NCI-H345 (cell line): ENCODE results near the gene ASTN1.
A peak's percentile ranks its signal among the peaks of the same experiment; 100 is the strongest.
"Not testable (repeated sequence)": the region's sequence is repeated elsewhere in the genome, so short reads cannot be mapped to it uniquely, and the experiment has no call there.

Source experiments
- DNase-seq: peaks from one replicate; lab custom pipeline; 2025; lab: John Stamatoyannopoulos, UW

Gene ASTN1

GRCh38 chr1:177106614-177107365, 57.7 kb downstream of the ASTN1 start:
- DNase-seq: no peak

DNA sequence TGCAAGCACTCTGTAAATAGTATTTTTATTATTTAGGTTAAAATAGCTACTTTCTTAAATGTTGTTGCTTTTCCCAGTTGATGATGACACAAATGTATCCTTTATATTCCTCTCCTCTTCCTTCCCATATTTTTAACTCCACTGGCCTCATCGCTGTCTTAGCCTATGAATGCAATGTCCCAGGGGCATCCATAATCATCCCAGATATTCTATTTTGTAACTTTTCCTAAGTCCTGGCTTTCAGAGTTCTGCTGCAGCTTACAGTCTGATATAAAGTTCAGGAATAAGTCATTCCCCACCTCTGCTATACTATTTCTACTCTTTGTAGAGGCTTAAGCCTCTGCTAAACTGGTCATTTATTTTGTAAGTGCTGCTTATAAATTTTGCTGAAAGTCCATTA, 58.3 kb downstream of the ASTN1 start:
- no peak for DNase-seq

DNA sequence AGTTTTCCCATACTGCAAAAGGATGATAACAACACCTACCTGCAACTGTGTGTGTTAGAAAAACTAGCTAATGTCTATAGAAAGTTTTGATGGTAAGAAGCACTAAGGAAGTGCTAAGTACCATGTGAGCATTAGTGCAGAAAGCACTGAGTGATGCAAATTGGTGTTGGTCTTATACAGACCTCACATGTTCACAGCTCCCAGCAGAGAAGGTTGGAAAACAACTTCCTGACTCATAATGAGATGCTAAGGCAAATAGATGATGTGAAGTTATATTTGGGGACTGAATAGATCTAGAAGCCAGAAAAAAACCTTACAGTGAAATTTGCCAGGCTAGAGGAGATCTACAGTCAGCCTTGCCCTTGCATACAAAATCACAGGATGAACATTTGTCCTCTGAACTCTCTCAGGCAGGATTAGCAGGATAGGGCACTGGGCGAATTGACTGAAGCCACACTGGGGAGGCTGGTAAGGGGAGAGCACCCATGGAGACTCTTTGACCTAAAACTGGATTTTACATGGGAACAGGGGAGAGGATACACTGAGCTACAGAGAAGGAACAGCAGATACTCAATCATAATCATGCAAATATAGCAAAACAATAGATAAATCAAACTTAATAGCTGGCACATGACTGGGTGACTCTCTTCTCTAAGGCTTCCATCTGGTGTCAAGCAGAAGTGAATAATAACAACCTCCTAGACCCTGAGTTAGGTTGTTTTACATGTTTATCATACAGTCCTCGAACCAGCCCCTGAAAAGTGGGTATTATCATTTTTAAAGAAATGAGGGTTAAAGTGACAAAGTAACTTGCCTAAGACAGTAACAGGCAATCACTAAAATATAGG, 61.3 kb downstream of the ASTN1 start:
- no peak for DNase-seq

DNA sequence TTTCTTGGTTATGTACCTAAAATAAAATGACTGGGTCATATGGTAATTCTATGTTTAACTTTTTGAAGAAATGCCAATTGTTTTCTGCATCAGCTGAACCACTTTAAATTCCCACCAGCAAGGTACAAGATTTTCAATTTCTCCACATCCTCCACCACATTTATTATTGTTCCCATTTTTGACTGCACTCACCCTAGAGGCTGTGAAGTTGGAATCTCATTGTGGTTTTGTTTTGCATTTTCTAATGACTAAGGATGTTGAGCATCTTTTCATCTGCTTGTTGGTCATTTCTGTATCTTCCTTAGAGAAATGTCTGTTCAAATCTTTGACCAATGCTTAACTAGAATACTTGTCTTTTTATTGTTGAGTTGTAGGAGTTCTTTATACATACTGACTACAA, 72.5 kb downstream of the ASTN1 start:
- no peak for DNase-seq

- no peak for DNase-seq
These were observed 73.5 kb downstream of the ASTN1 start for GRCh38 chr1:177091040-177091439.

DNA sequence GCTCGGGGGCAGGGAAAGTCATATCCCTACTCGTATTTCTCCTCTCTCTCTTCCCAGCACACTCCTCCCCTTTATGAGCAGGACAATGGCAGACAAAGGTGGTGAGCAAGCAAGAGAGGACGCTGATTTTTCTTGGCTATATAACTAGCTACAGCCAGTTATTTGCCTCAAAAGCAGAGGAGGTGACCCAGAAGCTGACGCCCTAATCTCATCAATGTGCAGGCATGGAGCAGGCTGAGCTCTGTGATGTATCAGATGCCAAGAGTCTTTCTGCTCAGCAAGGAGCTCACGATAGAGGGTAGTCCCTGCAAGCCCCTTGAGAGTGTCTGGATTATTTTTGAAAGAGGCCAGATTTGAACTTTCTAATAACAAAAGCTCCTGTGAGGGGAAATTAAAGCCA, 75.5 kb downstream of the ASTN1 start:
- no peak for DNase-seq

GRCh38 chr1:177082855-177083693, 81.4 kb downstream of the ASTN1 start:
- no peak for DNase-seq

DNA sequence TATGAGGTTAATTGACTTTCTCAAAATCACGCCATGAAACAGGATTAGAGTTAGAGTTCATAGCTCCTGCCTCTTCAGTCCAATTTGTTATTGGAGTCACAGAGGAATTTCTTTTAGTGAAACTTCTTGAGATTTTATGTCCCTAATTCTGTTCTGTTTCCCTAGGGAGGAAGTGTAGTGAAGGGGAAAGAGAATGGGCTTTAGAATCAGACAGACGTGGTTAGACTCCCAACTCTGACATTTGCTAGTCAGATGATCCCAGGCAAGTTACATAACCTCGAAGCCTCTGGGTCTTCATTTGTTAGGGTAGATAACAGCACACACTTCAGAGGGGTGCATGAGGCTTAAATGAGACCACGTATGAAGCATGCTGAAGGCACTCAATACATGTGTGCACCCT, 83.9 kb downstream of the ASTN1 start:
- no peak for DNase-seq

DNA sequence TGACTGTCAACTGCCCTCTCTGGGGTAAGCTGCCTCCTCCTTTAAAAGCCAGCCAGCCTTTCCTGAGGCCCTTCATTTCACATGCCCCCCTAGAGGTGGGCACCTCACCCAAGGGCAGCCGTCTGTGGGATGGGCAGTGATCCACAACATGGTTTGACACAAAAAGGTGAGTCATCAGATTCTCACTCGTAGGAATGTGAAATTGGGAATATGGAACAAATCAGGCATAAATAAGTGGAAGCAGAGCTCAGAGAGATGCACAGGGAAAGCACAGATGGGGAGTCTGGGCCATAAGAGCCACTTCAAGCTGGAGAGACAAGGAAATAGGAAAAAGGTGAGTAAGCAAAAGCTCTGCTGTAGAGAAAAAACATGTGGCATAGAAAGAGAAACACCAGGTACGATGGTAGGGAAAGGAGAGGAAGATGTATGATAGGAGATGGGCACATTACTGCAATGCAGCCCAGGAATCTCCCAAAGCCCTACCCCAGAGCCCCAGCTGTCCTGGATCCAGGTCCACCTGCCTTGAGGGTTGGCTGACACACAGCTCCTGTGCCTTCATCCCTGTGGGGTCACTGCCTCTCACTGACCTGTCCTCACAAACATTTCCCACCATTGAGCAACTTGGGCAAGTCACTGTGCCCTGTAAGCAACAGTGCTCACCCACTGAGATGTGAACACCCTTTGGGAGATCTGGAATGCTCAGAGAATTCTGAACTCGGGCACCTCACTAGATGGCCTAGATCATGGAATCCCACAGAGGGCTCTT, 86.6 kb downstream of the ASTN1 start:
- no peak for DNase-seq

DNA sequence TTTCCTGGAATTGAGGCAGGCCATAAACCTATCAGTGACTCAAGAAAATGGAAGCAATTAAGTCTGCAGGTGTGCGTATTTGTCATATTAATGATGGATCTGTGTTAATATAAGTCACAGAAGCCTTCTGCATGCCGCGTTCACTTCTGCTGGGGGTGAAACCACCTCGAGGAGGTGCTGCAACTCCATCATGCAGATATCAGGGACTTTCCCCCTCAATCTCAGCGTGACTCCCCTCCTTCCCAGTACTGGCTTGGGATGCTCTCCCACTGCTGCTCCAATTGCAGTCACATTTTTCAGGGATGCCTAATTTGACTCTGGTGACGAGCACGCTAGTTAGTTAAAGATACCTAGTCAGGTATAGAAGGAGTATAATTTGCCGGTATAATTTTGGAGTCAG, 87.5 kb downstream of the ASTN1 start:
- no peak for DNase-seq

DNA sequence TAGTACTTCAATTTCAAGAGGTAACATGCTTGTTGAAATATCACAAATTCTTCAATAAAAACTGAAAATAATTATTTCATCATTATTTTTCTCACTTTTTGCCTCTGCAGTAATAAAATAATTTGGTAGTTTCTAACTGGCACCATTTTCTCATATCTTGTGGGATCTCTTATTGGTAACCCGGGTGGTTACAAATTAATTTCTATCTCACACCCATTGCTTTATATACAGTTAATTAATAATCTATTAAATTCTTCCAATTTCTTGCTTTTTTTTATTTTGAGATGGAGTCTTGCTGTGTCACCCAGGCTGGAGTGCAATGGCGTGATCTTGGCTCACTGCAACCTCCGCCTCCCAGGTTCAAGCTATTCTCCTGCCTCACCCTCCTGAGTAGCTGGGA, 89.7 kb downstream of the ASTN1 start:
- not testable (repeated sequence) for DNase-seq

- no peak for DNase-seq
These were observed 95.0 kb downstream of the ASTN1 start for GRCh38 chr1:177069490-177069889.

DNA sequence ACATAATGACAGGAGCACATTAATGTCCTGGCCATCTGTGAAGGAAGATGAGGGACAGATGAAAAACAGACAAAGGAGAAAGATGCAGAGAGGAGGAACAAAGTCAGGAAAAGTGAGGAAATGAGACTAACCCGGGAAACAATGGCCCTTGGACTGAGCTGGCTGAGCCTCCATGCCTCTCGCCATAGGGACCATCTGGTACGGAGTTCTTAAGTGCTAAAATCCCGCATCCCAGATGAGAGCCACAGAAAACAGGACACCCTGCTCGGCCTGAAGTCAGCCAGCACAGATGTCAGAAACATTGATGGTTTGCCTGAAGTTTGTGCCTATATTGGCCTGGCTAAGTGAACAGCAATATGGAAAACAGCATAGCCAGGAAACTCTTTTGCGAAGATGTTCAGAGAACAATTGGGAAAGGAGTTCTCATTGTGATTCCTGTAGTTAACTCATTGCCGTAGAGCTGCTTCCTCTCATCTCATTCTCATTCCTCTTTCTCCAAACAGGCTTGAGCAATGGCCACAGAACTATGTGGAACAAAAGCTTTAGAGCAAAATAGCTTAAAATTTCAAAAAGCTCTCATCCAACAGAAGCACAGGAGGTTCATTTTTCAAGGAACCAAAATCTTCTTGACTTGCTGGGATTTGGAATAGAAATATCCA, 96.6 kb downstream of the ASTN1 start:
- DNase-seq: no peak

DNA sequence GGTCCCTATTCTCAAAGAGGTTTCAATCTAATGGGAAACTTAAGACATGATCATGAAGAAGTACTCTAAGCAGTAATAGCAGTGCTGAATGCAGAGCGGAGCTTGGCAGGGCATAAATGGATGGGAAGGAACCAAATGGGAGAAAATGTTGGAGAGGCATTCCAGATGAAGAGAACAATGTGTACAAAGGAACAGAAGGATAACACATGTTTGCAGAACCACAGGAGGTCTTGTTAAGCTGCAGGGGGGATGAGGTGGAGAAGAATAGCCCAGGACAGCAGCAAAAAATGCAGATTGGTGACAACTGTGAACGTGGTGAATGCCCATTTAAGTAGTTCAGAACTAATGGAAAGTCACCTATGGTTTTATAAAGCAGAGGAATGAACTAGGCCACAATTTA, 99.1 kb downstream of the ASTN1 start:
- peak; percentile 89 for DNase-seq

GRCh38 chr1:177063648-177064047, 100.9 kb downstream of the ASTN1 start:
- peak; percentile 17 for DNase-seq

- no peak for DNase-seq
These were observed 110.0 kb downstream of the ASTN1 start for GRCh38 chr1:177054542-177054941.

GRCh38 chr1:177053648-177054047, 110.9 kb downstream of the ASTN1 start:
- DNase-seq: no peak

DNA sequence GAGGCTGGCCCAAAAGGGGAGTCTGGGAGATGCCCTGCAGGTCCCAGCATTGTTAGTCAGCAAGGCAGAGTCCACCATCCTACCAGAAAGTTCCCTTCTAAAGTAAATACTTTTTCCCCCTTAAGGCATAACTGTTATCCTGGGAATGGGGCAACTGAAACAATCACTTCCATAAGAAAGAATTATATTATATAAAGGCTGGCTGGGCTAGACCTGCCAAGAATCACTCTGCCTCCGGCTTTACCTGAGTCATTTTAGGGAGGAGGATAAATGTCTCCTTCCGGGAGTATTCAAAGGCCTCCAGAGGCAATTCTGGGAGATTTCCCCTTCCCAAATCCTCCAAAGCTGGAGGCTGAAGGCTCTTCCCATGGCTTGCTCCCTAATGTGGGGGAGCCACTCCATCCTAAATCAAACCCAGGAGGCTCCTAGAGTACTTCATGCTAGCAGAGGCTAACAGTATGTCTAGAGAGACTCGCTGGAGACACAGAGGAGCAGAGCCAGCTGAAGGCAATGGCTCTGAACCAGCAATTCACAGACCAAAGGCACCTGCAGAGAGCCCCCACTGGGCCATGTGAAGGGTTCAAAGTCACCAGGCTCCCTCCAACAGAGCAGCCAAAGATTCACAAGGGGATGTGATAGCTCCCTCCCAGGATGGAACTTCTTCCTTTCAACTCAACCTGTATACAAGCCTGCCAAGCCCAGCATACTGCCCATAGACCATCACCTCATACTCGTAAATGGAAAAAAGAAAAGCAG, 116.0 kb downstream of the ASTN1 start:
- DNase-seq: no peak

DNA sequence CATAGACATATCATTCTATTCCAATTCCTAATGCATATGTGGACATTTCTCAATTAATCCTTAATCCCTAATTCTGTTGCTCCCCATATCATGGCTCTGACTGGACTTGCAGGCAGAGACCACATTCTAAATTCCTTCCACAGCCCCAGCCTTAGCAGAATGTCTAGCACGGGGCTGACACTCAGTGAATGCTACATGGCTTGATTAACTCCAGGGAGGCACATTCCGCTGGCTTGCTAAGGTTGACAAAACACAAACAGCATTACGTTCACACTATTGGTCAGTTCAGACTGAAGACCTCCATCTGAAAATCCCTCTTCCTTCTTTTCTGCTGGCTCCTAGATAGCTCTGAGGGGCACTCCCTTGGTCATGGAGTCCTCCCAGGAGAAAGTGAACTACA, 119.4 kb downstream of the ASTN1 start:
- no peak for DNase-seq

DNA sequence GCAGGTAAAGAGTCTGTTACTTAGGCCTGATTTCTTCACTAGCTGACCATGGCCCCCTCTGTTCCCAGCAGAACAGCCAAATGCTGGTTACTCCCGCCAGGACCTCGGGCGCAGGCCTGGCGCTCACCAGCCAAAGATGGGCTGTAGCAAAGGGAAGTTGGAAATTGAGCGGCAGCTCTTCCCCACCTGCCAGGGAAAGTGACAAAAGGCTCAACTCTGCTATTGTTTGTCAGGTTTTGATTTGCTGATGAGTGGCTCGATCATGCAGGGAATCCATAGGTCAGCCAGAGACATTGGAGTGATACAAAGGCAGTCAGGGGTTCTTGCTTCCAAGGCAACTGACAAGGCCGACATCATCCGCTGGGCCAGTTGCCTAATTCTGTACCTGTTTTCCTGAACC, 120.1 kb downstream of the ASTN1 start:
- peak; percentile 16 for DNase-seq
